Measurements from ENCODE around the gene ZBTB44. TPM values are rescaled to one million over a fixed set of nuclear protein-coding genes. Genes with fewer than 3 reads are reported as not detected.
A peak's percentile ranks its signal among the peaks of the same experiment; 100 is the strongest.

Gene ZBTB44
- total and polyA plus RNA-seq, 8 donors: 34.1 to 53.7 (median 42.7) TPM

GRCh38 chr11:130216591-130217132, 98.1 kb downstream of the ZBTB44 start:
- H3K27me3 ChIP-seq: no peaks in the 10 kb centered on the region
- H3K27ac ChIP-seq: no peak overlapping the region
- intact Hi-C loops (cut with DNase I): loop anchor here in 1 of 2 donors (10.0 kb wide), 1 partner anchor 208 kb away; the partner anchor contains the start of gene ADAMTS8
- H3K4me1 ChIP-seq: peaks cover 0 to 9% of the 10 kb centered on the region in 2 donors
- no peak overlapping the region for H3K4me3 ChIP-seq
- DNase-seq: no peak
- no peaks in the 10 kb centered on the region for H3K9me3 ChIP-seq
- no peaks in the 10 kb centered on the region for H3K36me3 ChIP-seq
- ATAC-seq: no peak
- TF ChIP-seq CTCF (IDR thresholded peaks at IDR 0.05): no peak

GRCh38 chr11:130216221-130216550, 98.5 kb downstream of the ZBTB44 start:
- DNase-seq (no peak), ATAC-seq (no peak)
- Histone ChIP-seq H3K27me3 (no peaks in the 10 kb centered on the region), H3K27ac (no peak overlapping the region), H3K9me3 (no peaks in the 10 kb centered on the region), H3K36me3 (no peaks in the 10 kb centered on the region), H3K4me1 (peaks cover 0 to 9% of the 10 kb centered on the region in 2 donors), H3K4me3 (no peak overlapping the region)
- intact Hi-C loops (cut with DNase I): loop anchor here in 1 of 2 donors (10.0 kb wide), 1 partner anchor 209 kb away; the partner anchor contains the start of gene ADAMTS8
- no peak for TF ChIP-seq CTCF (IDR thresholded peaks at IDR 0.05)

GRCh38 chr11:130215531-130216220, 99.0 kb downstream of the ZBTB44 start:
- Histone ChIP-seq H3K9me3 (no peaks in the 10 kb centered on the region), H3K27me3 (no peaks in the 10 kb centered on the region), H3K4me3 (no peak overlapping the region), H3K36me3 (no peaks in the 10 kb centered on the region), H3K27ac (no peak overlapping the region), H3K4me1 (peaks cover 0 to 9% of the 10 kb centered on the region in 2 donors)
- ATAC-seq (no peak), DNase-seq (no peak)
- intact Hi-C loops (cut with DNase I): loop anchor here in 1 of 2 donors (10.0 kb wide), 1 partner anchor 209 kb away; the partner anchor contains the start of gene ADAMTS8
- TF ChIP-seq CTCF (IDR thresholded peaks at IDR 0.05): no peak

- intact Hi-C loops (cut with DNase I): loop anchor here in 1 of 2 donors (10.0 kb wide), 1 partner anchor 210 kb away; the partner anchor contains the start of gene ADAMTS8
- DNase-seq: peak in 1 of 4 donors; percentile 9
These were observed 99.7 kb downstream of the ZBTB44 start for GRCh38 chr11:130214861-130215530.

More at GRCh38 chr11:130214861-130215530, 99.7 kb downstream of the ZBTB44 start:
- Histone ChIP-seq H3K36me3 (no peaks in the 10 kb centered on the region), H3K4me3 (no peak overlapping the region), H3K27me3 (no peaks in the 10 kb centered on the region), H3K9me3 (no peaks in the 10 kb centered on the region), H3K4me1 (peaks cover 0 to 9% of the 10 kb centered on the region in 2 donors), H3K27ac (no peak overlapping the region)
- ATAC-seq: no peak
- no peak for TF ChIP-seq CTCF (IDR thresholded peaks at IDR 0.05)

Data from left lung (tissue), 10 donors.